Activated naive CD8-positive, alpha-beta T cell treated with anti-CD3 and anti-CD28 coated beads, Interleukin-2, amount 10 ng/mL, durations not matched to agents 7 days and 5 days (primary cell): Measurements from ENCODE around the gene SLC45A2. TPM values are rescaled to one million over a fixed set of nuclear protein-coding genes. Genes with fewer than 3 reads are reported as not detected.
A peak's percentile ranks its signal among the peaks of the same experiment; 100 is the strongest.

Experiments used
- ATAC-seq: fragments of 150-1000 bp; cut with Tn5 transposase; one replicate; pipeline ENCODE4 v1.10.0; 2021; ENCODE audit warnings: low read depth, moderate library complexity
- POLR2A ChIA-PET: fragments of 350-600 bp; sonication (Branson Sonifier 250); formaldehyde crosslinking; loops from one replicate; lab custom pipeline; 2021; ENCODE audit warnings: antibody characterized with exemption; lab: Charles Lee
- DNase-seq: peaks from one replicate; pipeline ENCODE4 v3.0.0; 2021
- H3K27ac Mint-ChIP-seq: one replicate; pipeline ENCODE4 v1.8.0; 2022; ENCODE audit warnings: mild to moderate bottlenecking, mixed read lengths
- H3K27me3 Mint-ChIP-seq: one replicate; pipeline ENCODE4 v1.8.0; 2022; ENCODE audit warnings: mild to moderate bottlenecking, moderate library complexity, mixed read lengths
- H3K36me3 Mint-ChIP-seq: one replicate; pipeline ENCODE4 v1.8.0; 2021; ENCODE audit warnings: mild to moderate bottlenecking, mixed read lengths
- H3K4me1 Mint-ChIP-seq: one replicate; pipeline ENCODE4 v1.8.0; 2021; ENCODE audit warnings: mixed read lengths
- H3K4me3 Mint-ChIP-seq: one replicate; pipeline ENCODE4 v1.8.0; 2022; ENCODE audit warnings: mild to moderate bottlenecking, moderate library complexity, mixed read lengths
- H3K9me3 Mint-ChIP-seq: one replicate; pipeline ENCODE4 v1.8.0; 2021; ENCODE audit warnings: mixed read lengths
- total RNA-seq, 2 experiments: library from RNA; stranded (reverse); gene quantifications; one replicate each; pipeline ENCODE4 v1.2.3, GENCODE V29; 2021

SLC45A2 gene
- total RNA-seq, 2 experiments from 2014 or later, result 0.40 TPM; not detected in 1

- Mint-ChIP-seq H3K27me3 (peaks cover 64% of the 10 kb centered on the region), H3K36me3 (no peaks in the 10 kb centered on the region), H3K27ac (no peak overlapping the region), H3K4me1 (peaks cover 4% of the 10 kb centered on the region), H3K4me3 (no peak overlapping the region), H3K9me3 (no peaks in the 10 kb centered on the region)
- POLR2A ChIA-PET, result no interaction called here
- DNase-seq (no peak), ATAC-seq (no peak)
These were observed 45.6 kb downstream of the SLC45A2 start for GRCh38 chr5:33938881-33939280.

- no peak for DNase-seq
- Mint-ChIP-seq H3K27ac (no peak overlapping the region), H3K27me3 (peaks cover 64% of the 10 kb centered on the region), H3K9me3 (no peaks in the 10 kb centered on the region), H3K4me1 (peaks cover 4% of the 10 kb centered on the region), H3K36me3 (no peaks in the 10 kb centered on the region), H3K4me3 (no peak overlapping the region)
- ATAC-seq, result no peak
- POLR2A ChIA-PET, result no interaction called here
These were observed 46.0 kb downstream of the SLC45A2 start for GRCh38 chr5:33938507-33938796.

DNA sequence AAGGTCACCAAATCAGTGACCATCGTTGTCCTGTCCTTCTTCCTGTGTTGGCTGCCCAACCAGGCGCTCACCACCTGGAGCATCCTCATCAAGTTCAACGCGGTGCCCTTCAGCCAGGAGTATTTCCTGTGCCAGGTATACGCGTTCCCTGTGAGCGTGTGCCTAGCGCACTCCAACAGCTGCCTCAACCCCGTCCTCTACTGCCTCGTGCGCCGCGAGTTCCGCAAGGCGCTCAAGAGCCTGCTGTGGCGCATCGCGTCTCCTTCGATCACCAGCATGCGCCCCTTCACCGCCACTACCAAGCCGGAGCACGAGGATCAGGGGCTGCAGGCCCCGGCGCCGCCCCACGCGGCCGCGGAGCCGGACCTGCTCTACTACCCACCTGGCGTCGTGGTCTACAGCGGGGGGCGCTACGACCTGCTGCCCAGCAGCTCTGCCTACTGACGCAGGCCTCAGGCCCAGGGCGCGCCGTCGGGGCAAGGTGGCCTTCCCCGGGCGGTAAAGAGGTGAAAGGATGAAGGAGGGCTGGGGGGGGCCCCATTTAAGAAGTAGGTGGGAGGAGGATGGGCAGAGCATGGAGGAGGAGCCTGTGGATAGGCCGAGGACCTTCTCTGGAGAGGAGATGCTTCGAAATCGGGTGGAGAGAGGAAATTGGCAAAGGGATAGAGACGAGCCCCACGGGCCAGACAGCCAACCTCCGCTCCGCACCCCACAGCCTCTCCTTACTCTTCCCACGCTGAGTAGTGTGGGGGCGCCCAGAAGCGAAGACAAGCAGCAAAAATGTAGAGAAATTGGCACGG is 46.6 kb downstream of the SLC45A2 start:
- ATAC-seq, result no peak
- H3K4me1 Mint-ChIP-seq, result peaks cover 4% of the 10 kb centered on the region
- H3K27me3 Mint-ChIP-seq, result peaks cover 64% of the 10 kb centered on the region
- no peak overlapping the region for H3K27ac Mint-ChIP-seq
- no peaks in the 10 kb centered on the region for H3K36me3 Mint-ChIP-seq
- POLR2A ChIA-PET, result no interaction called here
- no peaks in the 10 kb centered on the region for H3K9me3 Mint-ChIP-seq
- no peak overlapping the region for H3K4me3 Mint-ChIP-seq
- peak; percentile 25 for DNase-seq

DNA sequence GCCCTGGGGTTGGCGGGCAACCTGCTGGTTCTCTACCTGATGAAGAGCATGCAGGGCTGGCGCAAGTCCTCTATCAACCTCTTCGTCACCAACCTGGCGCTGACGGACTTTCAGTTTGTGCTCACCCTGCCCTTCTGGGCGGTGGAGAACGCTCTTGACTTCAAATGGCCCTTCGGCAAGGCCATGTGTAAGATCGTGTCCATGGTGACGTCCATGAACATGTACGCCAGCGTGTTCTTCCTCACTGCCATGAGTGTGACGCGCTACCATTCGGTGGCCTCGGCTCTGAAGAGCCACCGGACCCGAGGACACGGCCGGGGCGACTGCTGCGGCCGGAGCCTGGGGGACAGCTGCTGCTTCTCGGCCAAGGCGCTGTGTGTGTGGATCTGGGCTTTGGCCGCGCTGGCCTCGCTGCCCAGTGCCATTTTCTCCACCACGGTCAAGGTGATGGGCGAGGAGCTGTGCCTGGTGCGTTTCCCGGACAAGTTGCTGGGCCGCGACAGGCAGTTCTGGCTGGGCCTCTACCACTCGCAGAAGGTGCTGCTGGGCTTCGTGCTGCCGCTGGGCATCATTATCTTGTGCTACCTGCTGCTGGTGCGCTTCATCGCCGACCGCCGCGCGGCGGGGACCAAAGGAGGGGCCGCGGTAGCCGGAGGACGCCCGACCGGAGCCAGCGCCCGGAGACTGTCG is 47.3 kb downstream of the SLC45A2 start:
- ATAC-seq, result no peak
- Mint-ChIP-seq H3K4me3 (no peak overlapping the region), H3K27ac (no peak overlapping the region), H3K27me3 (peaks cover 61% of the 10 kb centered on the region), H3K4me1 (peaks cover 4% of the 10 kb centered on the region), H3K36me3 (no peaks in the 10 kb centered on the region), H3K9me3 (no peaks in the 10 kb centered on the region)
- POLR2A ChIA-PET, result no interaction called here
- DNase-seq, result peak; percentile 28

DNA sequence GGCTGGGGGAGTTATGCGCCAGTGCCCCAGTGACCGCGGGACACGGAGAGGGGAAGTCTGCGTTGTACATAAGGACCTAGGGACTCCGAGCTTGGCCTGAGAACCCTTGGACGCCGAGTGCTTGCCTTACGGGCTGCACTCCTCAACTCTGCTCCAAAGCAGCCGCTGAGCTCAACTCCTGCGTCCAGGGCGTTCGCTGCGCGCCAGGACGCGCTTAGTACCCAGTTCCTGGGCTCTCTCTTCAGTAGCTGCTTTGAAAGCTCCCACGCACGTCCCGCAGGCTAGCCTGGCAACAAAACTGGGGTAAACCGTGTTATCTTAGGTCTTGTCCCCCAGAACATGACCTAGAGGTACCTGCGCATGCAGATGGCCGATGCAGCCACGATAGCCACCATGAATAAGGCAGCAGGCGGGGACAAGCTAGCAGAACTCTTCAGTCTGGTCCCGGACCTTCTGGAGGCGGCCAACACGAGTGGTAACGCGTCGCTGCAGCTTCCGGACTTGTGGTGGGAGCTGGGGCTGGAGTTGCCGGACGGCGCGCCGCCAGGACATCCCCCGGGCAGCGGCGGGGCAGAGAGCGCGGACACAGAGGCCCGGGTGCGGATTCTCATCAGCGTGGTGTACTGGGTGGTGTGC is 48.0 kb downstream of the SLC45A2 start, which contains the start of gene RXFP3:
RXFP3 (plus strand) TSS at position 6 of the 636 bp plus-strand sequence; CDS start at position 361, 355 bp downstream.
- no peaks in the 10 kb centered on the region for H3K9me3 Mint-ChIP-seq
- peaks cover 64% of the 10 kb centered on the region for H3K27me3 Mint-ChIP-seq
- H3K4me3 Mint-ChIP-seq, result no peak within 1 kb of the TSS
- no peaks in the 10 kb centered on the region for H3K36me3 Mint-ChIP-seq
- peak; percentile 25 for DNase-seq
- H3K27ac Mint-ChIP-seq, result peak within 1 kb of the TSS; percentile 21
- no peak for ATAC-seq
- POLR2A ChIA-PET, result no interaction called here
- peaks cover 4% of the 10 kb centered on the region for H3K4me1 Mint-ChIP-seq

DNA sequence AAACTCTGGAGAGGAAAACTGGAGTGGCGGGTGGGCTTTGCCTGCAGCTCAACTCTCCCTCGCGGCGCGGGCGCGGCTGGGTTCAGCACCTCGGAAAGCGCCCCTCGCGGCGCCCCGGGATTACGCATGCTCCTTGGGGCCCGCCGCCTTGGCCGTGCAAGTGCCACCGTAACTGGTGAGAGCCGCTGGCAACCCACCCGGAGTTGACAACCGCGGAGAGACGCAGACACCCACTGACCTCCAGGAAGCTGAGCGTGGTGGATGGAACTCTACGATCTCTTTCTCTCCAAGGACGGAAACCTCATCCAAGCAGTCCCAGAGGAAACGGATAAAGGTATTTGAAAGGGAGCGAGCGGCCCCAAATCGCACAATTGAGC is 48.5 kb downstream of the SLC45A2 start:
- ATAC-seq, result peak; percentile 63
- H3K4me3 Mint-ChIP-seq, result no peak overlapping the region
- H3K27me3 Mint-ChIP-seq, result peaks cover 60% of the 10 kb centered on the region
- H3K4me1 Mint-ChIP-seq, result peaks cover 4% of the 10 kb centered on the region
- POLR2A ChIA-PET, result no interaction called here
- no peaks in the 10 kb centered on the region for H3K9me3 Mint-ChIP-seq
- no peak overlapping the region for H3K27ac Mint-ChIP-seq
- H3K36me3 Mint-ChIP-seq, result no peaks in the 10 kb centered on the region
- peak; percentile 77 for DNase-seq

- DNase-seq, result no peak
- H3K27me3 Mint-ChIP-seq, result peaks cover 43% of the 10 kb centered on the region
- POLR2A ChIA-PET, result no interaction called here
- no peak overlapping the region for H3K27ac Mint-ChIP-seq
- H3K4me1 Mint-ChIP-seq, result peaks cover 4% of the 10 kb centered on the region
- ATAC-seq, result no peak
- no peaks in the 10 kb centered on the region for H3K9me3 Mint-ChIP-seq
- H3K36me3 Mint-ChIP-seq, result no peaks in the 10 kb centered on the region
- H3K4me3 Mint-ChIP-seq, result no peak overlapping the region
These were observed 50.3 kb downstream of the SLC45A2 start for GRCh38 chr5:33934176-33934575.

GRCh38 chr5:33933723-33934169 is 50.7 kb downstream of the SLC45A2 start:
- no peak overlapping the region for H3K4me3 Mint-ChIP-seq
- DNase-seq (no peak), ATAC-seq (no peak)
- peaks cover 38% of the 10 kb centered on the region for H3K27me3 Mint-ChIP-seq
- H3K4me1 Mint-ChIP-seq, result peaks cover 4% of the 10 kb centered on the region
- H3K27ac Mint-ChIP-seq, result no peak overlapping the region
- H3K36me3 Mint-ChIP-seq, result no peaks in the 10 kb centered on the region
- H3K9me3 Mint-ChIP-seq, result no peaks in the 10 kb centered on the region
- POLR2A ChIA-PET, result no interaction called here

DNA sequence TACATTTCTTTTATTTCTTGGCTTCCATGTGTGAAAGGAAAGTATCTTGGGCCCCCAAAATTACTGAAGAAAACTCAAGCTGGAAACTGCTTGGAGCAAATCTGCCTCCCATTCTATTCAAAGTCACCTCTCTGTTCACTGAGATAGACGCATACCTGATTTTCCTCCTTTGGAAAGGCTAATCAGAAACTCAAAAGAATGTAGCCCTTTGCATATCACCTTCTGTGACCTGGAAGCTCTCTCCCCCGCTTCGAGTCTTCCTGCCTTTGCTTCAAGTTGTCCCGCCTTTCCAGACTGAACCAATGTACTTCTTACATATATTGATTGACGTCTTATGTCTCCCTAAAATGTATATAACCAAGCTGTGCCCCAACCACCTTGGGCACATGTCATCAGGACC is 53.4 kb downstream of the SLC45A2 start:
- Mint-ChIP-seq H3K4me3 (no peak overlapping the region), H3K27ac (no peak overlapping the region), H3K4me1 (peaks cover 3% of the 10 kb centered on the region), H3K36me3 (no peaks in the 10 kb centered on the region), H3K9me3 (no peaks in the 10 kb centered on the region), H3K27me3 (peaks cover 17% of the 10 kb centered on the region)
- no peak for ATAC-seq
- no peak for DNase-seq
- POLR2A ChIA-PET, result no interaction called here

DNA sequence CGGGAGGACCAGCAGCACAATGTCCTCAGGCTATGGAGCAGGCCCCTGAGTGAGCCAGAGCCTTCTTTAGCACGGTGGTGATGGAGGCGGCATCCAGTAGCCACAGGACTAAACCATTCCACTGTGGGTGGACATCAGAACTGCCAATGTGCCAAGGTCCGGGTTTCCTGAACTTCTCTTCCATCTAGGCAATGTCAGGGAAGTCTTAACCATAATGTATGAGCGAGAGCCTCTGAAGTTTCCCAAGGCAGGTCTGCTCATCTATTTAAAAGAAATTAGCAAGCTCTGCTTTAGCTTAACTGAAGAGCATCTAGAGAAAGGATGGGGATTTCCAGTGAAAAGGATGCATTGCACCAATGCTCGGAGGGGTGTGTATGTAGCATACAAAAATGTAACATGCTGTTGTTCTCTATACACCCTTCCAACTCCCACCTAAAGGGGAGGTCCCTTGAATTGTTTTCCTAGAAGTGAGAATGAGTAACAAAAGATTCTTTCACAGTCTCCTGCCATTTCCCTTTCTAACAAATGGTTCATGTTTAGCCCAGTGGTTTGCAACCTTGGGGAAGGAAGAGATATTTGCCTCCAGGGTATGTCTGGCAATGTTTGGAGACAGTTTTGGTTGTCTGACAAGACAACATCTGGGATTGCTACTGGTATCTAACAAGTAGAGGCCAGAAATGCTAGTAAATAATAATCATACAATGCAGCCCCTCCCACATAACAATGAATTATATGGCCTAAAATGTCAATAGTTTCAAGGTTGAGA is 54.4 kb downstream of the SLC45A2 start:
- Mint-ChIP-seq H3K27ac (no peak overlapping the region), H3K27me3 (peaks cover 9% of the 10 kb centered on the region), H3K36me3 (no peaks in the 10 kb centered on the region), H3K4me1 (no peaks in the 10 kb centered on the region), H3K9me3 (no peaks in the 10 kb centered on the region), H3K4me3 (no peak overlapping the region)
- DNase-seq (no peak), ATAC-seq (no peak)
- POLR2A ChIA-PET, result no interaction called here

GRCh38 chr5:33928283-33928682 is 56.2 kb downstream of the SLC45A2 start:
- Mint-ChIP-seq H3K27me3 (peaks cover 6% of the 10 kb centered on the region), H3K36me3 (no peaks in the 10 kb centered on the region), H3K4me3 (no peak overlapping the region), H3K9me3 (no peaks in the 10 kb centered on the region), H3K4me1 (no peaks in the 10 kb centered on the region), H3K27ac (no peak overlapping the region)
- DNase-seq (no peak), ATAC-seq (no peak)
- POLR2A ChIA-PET, result no interaction called here

DNA sequence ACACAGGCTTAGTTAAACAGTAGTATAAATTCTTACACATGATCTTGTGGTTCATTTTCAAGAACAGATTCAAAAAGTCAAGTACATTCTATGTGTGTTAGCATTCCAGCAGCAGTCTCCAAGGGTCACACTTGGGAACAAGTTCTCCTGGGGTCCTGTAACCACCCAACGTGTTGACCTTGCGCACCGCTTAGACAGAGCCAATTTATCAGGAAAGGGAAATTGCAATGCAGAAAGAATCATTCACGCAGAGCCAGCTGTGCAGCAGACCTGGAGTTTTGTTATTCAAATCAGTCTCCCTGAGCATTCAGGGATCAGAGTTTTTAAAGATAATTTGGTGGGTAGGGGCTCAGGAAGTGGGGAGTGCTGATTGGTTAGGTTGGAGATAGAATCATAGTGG is 56.8 kb downstream of the SLC45A2 start:
- DNase-seq (no peak), ATAC-seq (no peak)
- Mint-ChIP-seq H3K36me3 (no peaks in the 10 kb centered on the region), H3K4me1 (no peaks in the 10 kb centered on the region), H3K9me3 (no peaks in the 10 kb centered on the region), H3K27ac (no peak overlapping the region), H3K4me3 (no peak overlapping the region), H3K27me3 (peaks cover 6% of the 10 kb centered on the region)
- POLR2A ChIA-PET, result no interaction called here

- ATAC-seq (no peak), DNase-seq (no peak)
- Mint-ChIP-seq H3K27me3 (peaks cover 3% of the 10 kb centered on the region), H3K9me3 (peaks cover under 1% of the 10 kb centered on the region), H3K4me3 (no peak overlapping the region), H3K36me3 (no peaks in the 10 kb centered on the region), H3K27ac (no peak overlapping the region), H3K4me1 (no peaks in the 10 kb centered on the region)
- POLR2A ChIA-PET, result no interaction called here
These were observed 59.2 kb downstream of the SLC45A2 start for GRCh38 chr5:33925278-33925677.
